Measurements from ENCODE around the gene NDUFS7.

- TF ChIP-seq CTCF (IDR thresholded peaks at IDR 0.05) (no peak), KDM5A (IDR thresholded peaks at IDR 0.05) (no peak), POLR2A (IDR thresholded peaks at IDR 0.05; ENCODE audit: low read length) (no peak), MAX (IDR thresholded peaks at IDR 0.05) (no peak), USF2 (IDR thresholded peaks at IDR 0.05) (no peak), EHMT2 (IDR thresholded peaks at IDR 0.05; ENCODE audit: low read depth) (no peak), ELK1 (IDR thresholded peaks at IDR 0.05; ENCODE audit: low read depth, low read length) (no peak)
Measured at GRCh38 chr19:1386945-1387683, 3.4 kb downstream of the NDUFS7 start.

All from A549 (cell line).